HepG2 (cell line): ENCODE results near the gene CLDN7. TPM values are rescaled to one million over a fixed set of nuclear protein-coding genes. Genes with fewer than 3 reads are reported as not detected.

Experiments used
- CREM ChIP-seq, 2 experiments: sonication (generic) in 1 of 2; formaldehyde crosslinking in 1 of 2; IDR thresholded peaks; 2 replicates each; pipeline versions ENCODE4 v1.4.0 to v1.6.1; 2016 to 2020; ENCODE audit warnings: antibody characterized with exemption in 1 of 2, mild to moderate bottlenecking in 1 of 2, missing genetic modification reagents in 1 of 2
- GPBP1L1 ChIP-seq: sonication (generic); formaldehyde crosslinking; IDR thresholded peaks from 2 replicates; pipeline ENCODE4 v1.5.0; 2020; ENCODE audit warnings: mild to moderate bottlenecking, missing genetic modification reagents
- HOXA9 ChIP-seq: sonication (generic); formaldehyde crosslinking; IDR thresholded peaks from 2 replicates; pipeline ENCODE4 v1.8.1; 2022; ENCODE audit warnings: missing genetic modification reagents, mild to moderate bottlenecking, moderate library complexity, borderline replicate concordance
- JUN ChIP-seq: sonication (generic); formaldehyde crosslinking; IDR thresholded peaks from 2 replicates; pipeline ENCODE4 v1.4.0; 2020; ENCODE audit warnings: mild to moderate bottlenecking, missing genetic modification reagents
- MBNL3 ChIP-seq: fragments of 250-450 bp; sonication (Bioruptor Pico); conservative IDR thresholded peaks from 2 replicates; pipeline ENCODE4 v1.8.0; 2022; ENCODE audit warnings: mild to moderate bottlenecking, inconsistent platforms
- NR1H2 ChIP-seq: sonication (generic); formaldehyde crosslinking; IDR thresholded peaks from 2 replicates; pipeline ENCODE4 v1.8.1; 2022; ENCODE audit warnings: low read depth, missing genetic modification reagents, borderline replicate concordance
- PRDM10 ChIP-seq: sonication (generic); formaldehyde crosslinking; IDR thresholded peaks from 2 replicates; pipeline ENCODE4 v1.4.0; 2020; ENCODE audit warnings: low read depth, missing genetic modification reagents
- RFX1 ChIP-seq: fragments of 450-650 bp; IDR thresholded peaks from 2 replicates; pipeline ENCODE4 v1.6.1; 2017
- SNAPC2 ChIP-seq: sonication (generic); formaldehyde crosslinking; IDR thresholded peaks from 2 replicates; pipeline ENCODE4 v1.8.1; 2022; ENCODE audit warnings: mild to moderate bottlenecking, missing genetic modification reagents
- SNAPC4 ChIP-seq: sonication (generic); formaldehyde crosslinking; IDR thresholded peaks from 2 replicates; pipeline ENCODE4 v1.4.0; 2020; ENCODE audit warnings: mild to moderate bottlenecking, missing genetic modification reagents
- ZBTB44 ChIP-seq: sonication (generic); formaldehyde crosslinking; IDR thresholded peaks from 2 replicates; pipeline ENCODE4 v1.4.0; 2020; ENCODE audit warnings: missing genetic modification reagents
- ZNF451 ChIP-seq: sonication (generic); formaldehyde crosslinking; IDR thresholded peaks from 2 replicates; pipeline ENCODE4 v1.5.0; 2020; ENCODE audit warnings: mild to moderate bottlenecking, missing genetic modification reagents
- ZNF562 ChIP-seq: sonication (generic); formaldehyde crosslinking; IDR thresholded peaks from 2 replicates; pipeline ENCODE4 v1.8.0; 2022; ENCODE audit warnings: missing genetic modification reagents, borderline replicate concordance
- polyA plus RNA-seq, 8 experiments: library from polyadenylated mRNA; depleted of rRNA in 3 of 8; stranded (reverse) in 7 of 8; unstranded in 1 of 8; fragments of >200 nt; fragmentation: Illumina TruSeq in 4 of 8; extraction: Trizol in 4 of 8; gene quantifications; 2 replicates each; pipeline versions ENCODE4 v1.2.1 to v1.2.3, GENCODE V29; 2011 to 2016; ENCODE audit warnings: low read depth in 4 of 8, missing spikeins in 1 of 8, mixed read lengths in 1 of 8; ENCODE audit not compliant: insufficient read depth in 1 of 8
- total RNA-seq, 5 experiments: library from RNA; depleted of rRNA; stranded (reverse); fragments of >200 nt; fragmentation: Illumina TruSeq; extraction: Trizol; gene quantifications; 2 replicates each; pipeline ENCODE4 v1.2.3, GENCODE V29; 2016; ENCODE audit warnings: low read depth in 1 of 5

The CLDN7 gene
- total and polyA plus RNA-seq, 2 of the 13 experiments (the other 11 are each of a cell fraction or from before 2014, with no cell fraction given) = not detected

- TF ChIP-seq PRDM10 (CRISPR knock-in tag) (no peak), SNAPC2 (no peak), ZBTB44 (no peak), CREM (IDR thresholded peaks at IDR 0.05) (peak; percentile 75), CREM (CRISPR knock-in tag; IDR thresholded peaks at IDR 0.05) (no peak), SNAPC4 (CRISPR knock-in tag) (no peak), GPBP1L1 (no peak), MBNL3 (no peak), JUN (CRISPR knock-in tag) (no peak; the same call in none of the 2 replicates), HOXA9 (CRISPR knock-in tag) (no peak; the same call in 1 of the 2 replicates), ZNF451 (CRISPR knock-in tag) (no peak; the same call in 1 of the 2 replicates), ZNF562 (CRISPR knock-in tag) (no peak), RFX1 (no peak), NR1H2 (no peak)
Measured at GRCh38 chr17:7219812-7220592, 42.3 kb downstream of the CLDN7 start, which contains the start of the genes ACADVL and DLG4 (continued).
